Activated naive CD4-positive, alpha-beta T cell treated with anti-CD3 and anti-CD28 coated beads for 36 hours (primary cell): ENCODE results near the gene LLGL2. TPM values are rescaled to one million over a fixed set of nuclear protein-coding genes. Genes with fewer than 3 reads are reported as not detected.
A peak's percentile ranks its signal among the peaks of the same experiment; 100 is the strongest.

Experiments used
- CTCF ChIA-PET: fragments of 350-600 bp; sonication (Branson Sonifier 250); formaldehyde crosslinking; loops from one replicate; lab custom pipeline; 2021; ENCODE audit warnings: antibody characterized with exemption; lab: Charles Lee
- DNase-seq: peaks from one replicate; pipeline ENCODE4 v3.0.0-alpha.2; 2020
- H3K27ac Mint-ChIP-seq: one replicate; pipeline ENCODE4 v1.8.0; 2021; ENCODE audit warnings: mild to moderate bottlenecking, mixed read lengths
- H3K27me3 Mint-ChIP-seq: one replicate; pipeline ENCODE4 v1.8.0; 2021; ENCODE audit warnings: low read depth, mixed read lengths
- H3K36me3 Mint-ChIP-seq: one replicate; pipeline ENCODE4 v1.8.0; 2021; ENCODE audit warnings: low read depth, mixed read lengths
- H3K4me1 Mint-ChIP-seq: one replicate; pipeline ENCODE4 v1.8.0; 2021; ENCODE audit warnings: low read depth, mixed read lengths
- H3K4me3 Mint-ChIP-seq: one replicate; pipeline ENCODE4 v1.8.0; 2021; ENCODE audit warnings: mild to moderate bottlenecking, moderate library complexity, mixed read lengths
- H3K9me3 Mint-ChIP-seq: one replicate; pipeline ENCODE4 v1.8.0; 2021; ENCODE audit warnings: mixed read lengths
- intact Hi-C: fragments of 100-400 bp; cut with micrococcal nuclease; formaldehyde crosslinking; loops from one replicate; pipeline ENCODE4 v1.15.1; 2023
- total RNA-seq, 2 experiments: library from RNA; stranded (reverse); gene quantifications; one replicate each; pipeline ENCODE4 v1.2.3, GENCODE V29; 2021

LLGL2 gene
- total RNA-seq, 2 experiments from 2014 or later: 6.2 to 6.8 TPM

DNA sequence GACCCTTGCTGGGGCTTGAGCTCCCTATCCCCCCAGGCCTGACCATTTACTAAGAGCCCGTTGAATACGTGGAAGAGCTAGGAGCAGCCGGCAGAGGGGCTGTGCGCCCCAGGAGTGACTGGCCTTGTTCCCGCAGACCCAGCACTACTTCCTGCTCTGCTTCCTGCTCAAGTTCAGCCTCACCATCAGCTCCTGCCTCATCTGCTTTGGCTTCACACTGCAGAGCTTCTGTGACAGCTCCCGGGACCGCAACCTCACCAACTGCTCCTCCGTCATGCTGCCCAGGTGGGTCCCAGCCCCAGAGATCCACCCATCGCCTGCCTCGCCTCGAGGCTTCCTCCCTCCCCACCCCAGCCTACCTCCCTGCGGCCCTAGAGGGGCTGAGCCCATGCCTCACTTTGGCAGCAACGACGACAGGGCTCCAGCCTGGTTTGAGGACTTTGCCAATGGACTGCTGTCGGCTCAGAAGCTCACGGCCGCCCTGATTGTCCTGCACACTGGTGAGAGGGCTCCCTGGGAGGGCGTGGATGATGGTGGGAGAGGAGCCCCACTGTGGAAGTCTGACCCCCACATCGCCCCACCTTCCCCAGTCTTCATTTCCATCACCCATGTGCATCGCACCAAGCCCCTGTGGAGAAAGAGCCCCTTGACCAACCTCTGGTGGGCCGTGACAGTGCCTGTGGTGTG lies 27.3 kb upstream of the LLGL2 start:
- peaks cover 1% of the 10 kb centered on the region for H3K36me3 Mint-ChIP-seq
- H3K27ac Mint-ChIP-seq: no peak overlapping the region
- no peaks in the 10 kb centered on the region for H3K9me3 Mint-ChIP-seq
- CTCF ChIA-PET: interaction anchor here (0.6 kb wide), 1 partner anchor 148 kb away, joined by 3 read pairs; no protein-coding TSS in a partner anchor
- peaks cover 7% of the 10 kb centered on the region for H3K4me1 Mint-ChIP-seq
- H3K27me3 Mint-ChIP-seq: no peaks in the 10 kb centered on the region
- no peak overlapping the region for H3K4me3 Mint-ChIP-seq
- no peak for DNase-seq
- intact Hi-C loops: no loop called here

DNA sequence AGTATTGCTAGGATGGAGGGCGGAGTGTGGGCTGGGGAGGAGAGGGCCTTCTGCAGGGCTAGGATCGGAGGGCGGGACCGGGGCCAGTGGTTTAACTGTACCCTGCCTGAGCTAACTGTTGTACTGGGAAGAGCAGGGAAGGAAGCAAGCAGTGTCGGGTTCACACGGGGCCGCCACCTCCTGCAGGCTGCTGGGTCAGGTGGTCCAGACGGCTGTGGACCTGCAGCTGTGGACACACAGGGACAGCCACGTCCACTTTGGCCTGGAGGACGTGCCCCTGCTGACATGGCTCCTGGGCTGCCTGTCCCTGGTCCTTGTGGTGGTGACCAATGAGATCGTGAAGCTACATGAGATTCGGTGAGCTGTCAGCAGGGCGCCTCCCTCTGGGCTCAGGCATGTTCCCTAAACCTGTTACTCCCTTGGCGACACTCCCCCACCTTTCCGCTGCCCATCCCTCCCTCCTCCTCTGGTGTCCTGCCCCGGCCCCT lies 26.7 kb upstream of the LLGL2 start:
- CTCF ChIA-PET: interaction anchor here (0.6 kb wide), 1 partner anchor 148 kb away, joined by 3 read pairs; no protein-coding TSS in a partner anchor
- H3K27ac Mint-ChIP-seq: no peak overlapping the region
- H3K4me3 Mint-ChIP-seq: no peak overlapping the region
- no peak for DNase-seq
- H3K36me3 Mint-ChIP-seq: peaks cover 1% of the 10 kb centered on the region
- no peaks in the 10 kb centered on the region for H3K27me3 Mint-ChIP-seq
- H3K4me1 Mint-ChIP-seq: peaks cover 7% of the 10 kb centered on the region
- intact Hi-C loops: no loop called here
- no peaks in the 10 kb centered on the region for H3K9me3 Mint-ChIP-seq

DNA sequence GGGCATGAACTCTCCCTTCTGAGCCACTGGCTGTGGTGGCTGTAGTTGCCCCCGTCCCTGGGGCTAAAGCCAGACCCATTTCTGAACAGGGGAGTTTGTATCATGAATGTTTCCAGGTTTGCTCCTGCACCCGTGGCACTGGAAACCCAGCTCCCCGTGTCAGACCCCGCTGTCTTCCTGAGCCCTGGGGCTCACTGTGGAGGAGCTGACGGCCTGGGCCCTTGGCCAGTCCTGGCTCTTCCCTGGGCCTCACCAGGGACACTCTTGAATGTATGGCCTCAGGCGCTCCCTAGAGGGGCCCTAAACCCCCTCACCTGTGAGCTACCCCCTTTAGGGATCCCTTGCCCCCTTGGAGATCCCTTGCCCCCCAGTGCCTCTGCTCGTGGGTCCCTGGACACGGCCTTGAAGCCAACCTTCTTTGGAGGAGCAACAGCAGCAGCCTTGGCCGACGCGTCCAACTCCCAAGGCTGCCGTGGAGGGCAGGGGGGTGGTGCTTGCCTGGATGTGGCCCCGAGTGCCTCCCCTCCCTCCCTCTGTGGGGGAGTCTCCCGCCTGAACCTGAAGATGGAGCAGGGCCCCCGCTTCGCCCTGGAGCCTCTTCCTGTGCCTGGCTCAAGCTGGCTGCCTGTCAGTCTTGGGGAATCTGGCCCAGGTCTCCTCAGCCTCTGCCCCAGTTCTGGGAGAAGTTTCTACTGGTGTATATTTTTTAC lies 26.0 kb upstream of the LLGL2 start:
- Mint-ChIP-seq H3K4me1 (peaks cover 7% of the 10 kb centered on the region), H3K9me3 (no peaks in the 10 kb centered on the region), H3K27ac (no peak overlapping the region), H3K4me3 (no peak overlapping the region), H3K36me3 (no peaks in the 10 kb centered on the region), H3K27me3 (no peaks in the 10 kb centered on the region)
- intact Hi-C loops: no loop called here
- CTCF ChIA-PET: no interaction called here
- DNase-seq: no peak

DNA sequence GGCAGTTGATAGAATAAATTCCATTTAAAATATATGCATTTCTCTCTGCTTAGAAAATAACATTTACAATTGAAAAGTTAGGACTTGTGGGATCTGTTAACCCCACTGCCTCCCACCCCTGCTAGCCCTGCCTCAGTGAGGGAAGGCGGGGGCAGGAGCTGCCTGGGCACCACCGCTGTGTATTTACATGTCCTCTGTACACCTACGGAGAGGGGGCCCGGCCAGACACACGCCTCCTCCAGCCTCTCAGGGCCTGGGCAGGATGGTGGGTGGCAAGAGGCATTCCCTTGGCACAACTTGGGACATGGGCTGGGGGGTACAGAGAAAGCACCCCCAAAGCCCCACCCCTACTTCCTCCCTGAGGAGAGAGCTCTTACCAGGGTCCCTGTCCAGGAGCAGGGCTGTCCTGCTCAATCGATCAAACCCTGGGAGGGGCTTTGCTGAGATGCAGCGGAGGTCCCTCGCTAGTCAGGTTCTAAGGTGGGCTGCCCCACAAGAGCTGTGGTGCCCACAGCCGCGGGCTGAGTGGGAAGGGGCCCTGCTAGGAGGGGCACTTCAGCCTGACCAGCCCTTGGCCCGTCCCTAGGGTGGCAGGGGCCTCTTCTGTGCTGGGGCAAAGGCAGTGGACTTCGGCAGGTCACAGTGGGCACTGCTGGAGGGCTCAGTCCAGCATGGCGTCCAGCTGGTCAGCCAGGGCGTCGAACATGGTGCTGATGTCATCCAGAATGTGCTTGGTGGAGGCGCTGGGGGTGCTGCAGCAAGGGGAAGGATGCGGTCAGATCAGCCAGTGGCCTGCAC lies 24.9 kb upstream of the LLGL2 start:
- H3K4me3 Mint-ChIP-seq: no peak overlapping the region
- H3K9me3 Mint-ChIP-seq: no peaks in the 10 kb centered on the region
- H3K36me3 Mint-ChIP-seq: no peaks in the 10 kb centered on the region
- H3K27me3 Mint-ChIP-seq: no peaks in the 10 kb centered on the region
- H3K4me1 Mint-ChIP-seq: peaks cover 7% of the 10 kb centered on the region
- CTCF ChIA-PET: no interaction called here
- intact Hi-C loops: no loop called here
- no peak overlapping the region for H3K27ac Mint-ChIP-seq
- no peak for DNase-seq

DNA sequence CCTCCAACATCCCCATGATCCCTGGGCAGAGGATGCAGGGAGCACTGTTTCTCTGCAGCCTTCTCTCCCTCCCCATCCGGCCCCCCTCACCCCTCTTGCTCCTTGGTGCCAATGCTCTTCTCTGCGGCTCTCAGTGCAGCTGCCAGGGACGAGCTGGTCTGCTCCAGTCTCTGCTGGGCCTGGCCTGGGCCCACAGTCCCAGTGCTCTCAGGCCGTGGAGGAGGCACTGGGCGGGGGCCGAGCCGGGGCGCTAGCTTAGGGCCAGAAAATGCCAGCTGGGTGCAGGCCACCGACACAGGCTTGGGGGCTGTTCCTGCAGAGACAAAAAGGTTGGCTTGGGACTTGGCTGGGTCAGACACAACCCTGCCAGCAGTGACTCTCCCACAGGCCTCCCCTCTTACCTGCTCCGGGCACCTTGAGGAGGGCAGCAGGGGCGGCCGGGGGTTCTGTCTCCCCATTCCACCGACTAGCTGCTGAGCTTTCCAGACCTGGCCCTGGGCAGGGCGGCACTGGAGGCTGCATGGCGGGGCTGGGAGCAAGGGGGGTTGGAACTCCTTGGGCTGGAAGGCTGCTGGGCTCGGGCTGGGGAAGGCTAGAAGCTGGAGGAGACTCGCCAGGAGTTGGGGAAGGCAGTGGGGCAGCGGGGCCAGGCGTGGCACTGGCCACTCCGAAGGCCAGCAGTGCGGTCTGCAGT lies 24.0 kb upstream of the LLGL2 start:
- Mint-ChIP-seq H3K27me3 (no peaks in the 10 kb centered on the region), H3K4me3 (no peak overlapping the region), H3K9me3 (no peaks in the 10 kb centered on the region), H3K36me3 (no peaks in the 10 kb centered on the region), H3K4me1 (peaks cover 7% of the 10 kb centered on the region), H3K27ac (no peak overlapping the region)
- intact Hi-C loops: no loop called here
- DNase-seq: no peak
- CTCF ChIA-PET: interaction anchor here (1.2 kb wide), 1 partner anchor 15 kb away, joined by 4 read pairs; the partner anchor contains the start of gene TSEN54

DNA sequence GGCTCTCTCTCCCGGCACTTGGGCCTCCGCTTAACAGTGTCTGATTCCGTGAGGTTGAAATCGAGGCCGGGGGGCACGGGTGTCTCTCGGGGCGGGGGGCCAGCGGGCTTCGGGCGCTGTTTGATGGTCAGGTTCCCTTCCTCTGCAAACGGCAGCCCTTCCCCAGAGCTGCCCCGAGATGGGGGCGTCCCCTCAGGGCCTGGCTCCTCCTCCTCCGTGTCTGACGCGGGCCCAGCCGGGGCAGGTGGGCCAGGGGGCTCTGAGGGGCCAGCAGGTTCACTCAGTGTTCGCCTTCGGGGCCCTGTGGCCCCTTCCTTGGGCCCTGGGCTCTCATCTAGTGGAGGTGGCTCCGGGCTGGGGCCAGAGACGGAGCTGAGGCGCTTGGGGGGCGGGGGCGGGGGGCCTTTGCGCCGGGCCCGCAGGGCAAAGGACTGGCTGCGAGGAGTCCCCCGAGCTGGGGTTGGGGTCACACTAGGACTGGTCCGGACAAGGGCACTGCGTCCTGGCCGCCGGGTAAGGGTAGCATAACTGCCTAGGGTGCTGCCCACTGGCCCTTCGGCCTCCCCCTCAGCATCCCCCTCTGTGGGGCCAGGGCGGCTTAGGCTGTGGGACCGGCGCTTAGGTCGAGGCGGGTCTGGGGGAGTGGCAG lies 23.3 kb upstream of the LLGL2 start:
- no peak overlapping the region for H3K4me3 Mint-ChIP-seq
- no peak overlapping the region for H3K27ac Mint-ChIP-seq
- H3K27me3 Mint-ChIP-seq: no peaks in the 10 kb centered on the region
- peaks cover 7% of the 10 kb centered on the region for H3K4me1 Mint-ChIP-seq
- CTCF ChIA-PET: interaction anchor here (0.9 to 1.2 kb wide), 2 partner anchors 14 to 248 kb away, joined by 3 to 4 read pairs; partner anchors contain the start of gene TSEN54
- no peaks in the 10 kb centered on the region for H3K9me3 Mint-ChIP-seq
- intact Hi-C loops: no loop called here
- no peak for DNase-seq
- H3K36me3 Mint-ChIP-seq: no peaks in the 10 kb centered on the region

DNA sequence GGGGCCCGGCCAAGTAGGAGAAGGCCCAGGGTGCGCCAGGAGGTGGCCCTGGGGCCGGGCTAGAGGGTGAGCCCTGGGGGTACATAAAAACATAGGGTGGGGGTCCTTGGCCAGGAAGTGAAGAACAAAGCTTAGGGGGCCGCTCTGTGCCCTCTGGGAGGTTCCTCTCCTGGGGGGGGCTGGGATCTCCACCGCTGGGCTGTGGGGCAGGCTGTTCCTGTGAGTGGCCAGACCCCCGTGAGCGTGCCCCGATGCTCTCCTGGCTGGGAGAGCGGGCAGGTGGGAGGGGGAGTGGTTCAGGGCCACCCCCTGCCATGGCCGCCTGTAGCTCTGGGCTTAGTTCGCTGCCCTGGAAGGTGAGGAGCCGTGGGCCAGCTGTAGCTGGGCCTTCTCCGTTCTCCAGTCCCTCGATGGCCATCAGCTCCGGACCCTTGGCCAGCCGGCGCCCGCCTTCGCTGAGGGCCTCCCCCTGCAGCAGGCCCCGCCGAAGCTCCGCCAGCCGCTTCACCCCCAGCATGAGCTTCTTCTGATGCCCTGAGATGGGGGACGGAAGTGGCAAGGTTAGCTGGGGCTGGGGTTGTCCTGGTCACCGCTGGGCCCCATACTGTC lies 22.7 kb upstream of the LLGL2 start:
- H3K4me3 Mint-ChIP-seq: no peak overlapping the region
- DNase-seq: no peak
- CTCF ChIA-PET: interaction anchor here (0.7 to 1.7 kb wide), 4 partner anchors 11 to 247 kb away, joined by 3 to 6 read pairs (median 3); no protein-coding TSS in a partner anchor
- intact Hi-C loops: no loop called here
- H3K9me3 Mint-ChIP-seq: no peaks in the 10 kb centered on the region
- no peaks in the 10 kb centered on the region for H3K27me3 Mint-ChIP-seq
- no peak overlapping the region for H3K27ac Mint-ChIP-seq
- H3K36me3 Mint-ChIP-seq: no peaks in the 10 kb centered on the region
- H3K4me1 Mint-ChIP-seq: peaks cover 5% of the 10 kb centered on the region

DNA sequence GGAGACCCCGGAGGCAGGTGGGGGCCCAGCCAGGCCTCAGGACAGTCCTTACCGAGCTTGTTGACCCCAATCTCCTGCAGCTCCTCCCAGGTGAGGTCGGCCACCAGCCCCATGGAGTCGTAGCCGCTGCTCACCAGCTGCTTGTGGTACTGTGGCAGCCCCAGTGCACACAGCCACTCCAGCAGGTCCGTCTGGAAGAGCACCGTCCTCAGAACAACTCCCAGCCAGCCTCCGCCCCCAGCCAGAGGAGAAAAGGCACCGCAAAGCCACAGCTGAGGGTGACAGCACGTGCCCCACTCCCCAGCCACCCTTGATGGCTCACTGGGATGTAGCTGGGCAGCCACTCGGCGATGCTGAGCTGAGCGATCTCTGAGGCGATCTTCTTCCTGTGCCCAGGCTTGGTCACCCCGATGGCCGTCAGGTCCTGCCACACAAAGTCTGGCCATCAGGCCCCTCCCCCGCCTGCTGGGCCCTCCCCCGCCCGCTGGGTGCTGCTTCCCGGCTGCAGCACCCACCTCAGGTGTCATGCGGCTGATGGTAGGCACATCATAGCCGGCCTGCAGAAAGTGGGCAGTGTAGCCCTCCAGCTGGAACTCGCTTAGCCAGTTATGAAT lies 22.1 kb upstream of the LLGL2 start:
- H3K4me1 Mint-ChIP-seq: no peaks in the 10 kb centered on the region
- CTCF ChIA-PET: interaction anchor here (0.6 to 1.7 kb wide), 5 partner anchors 11 to 246 kb away, joined by 3 to 6 read pairs (median 3); no protein-coding TSS in a partner anchor
- H3K9me3 Mint-ChIP-seq: no peaks in the 10 kb centered on the region
- no peak overlapping the region for H3K4me3 Mint-ChIP-seq
- DNase-seq: no peak
- H3K27ac Mint-ChIP-seq: no peak overlapping the region
- H3K27me3 Mint-ChIP-seq: no peaks in the 10 kb centered on the region
- intact Hi-C loops: no loop called here
- no peaks in the 10 kb centered on the region for H3K36me3 Mint-ChIP-seq

DNA sequence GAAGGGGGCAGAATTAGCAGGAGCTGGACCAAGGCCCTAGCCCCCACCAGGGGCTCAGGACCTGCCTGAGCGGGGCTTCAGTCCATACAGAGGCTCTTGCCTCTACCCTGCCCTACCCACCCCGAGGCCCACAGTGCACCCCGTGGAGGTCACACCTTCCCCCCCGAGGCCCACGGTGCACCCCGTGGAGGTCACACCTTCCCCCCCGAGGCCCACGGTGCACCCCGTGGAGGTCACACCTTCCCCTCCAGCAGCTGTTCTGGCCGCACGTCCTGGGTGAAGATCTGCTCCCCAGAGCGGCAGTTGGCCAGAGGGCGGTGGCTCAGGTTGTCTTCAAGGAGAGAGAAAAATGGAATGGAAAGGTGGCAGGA lies 21.5 kb upstream of the LLGL2 start:
- no peaks in the 10 kb centered on the region for H3K9me3 Mint-ChIP-seq
- intact Hi-C loops: no loop called here
- CTCF ChIA-PET: interaction anchor here (0.6 to 1.7 kb wide), 2 partner anchors 10 to 28 kb away, joined by 4 to 6 read pairs; no protein-coding TSS in a partner anchor
- no peak for DNase-seq
- no peaks in the 10 kb centered on the region for H3K36me3 Mint-ChIP-seq
- no peak overlapping the region for H3K4me3 Mint-ChIP-seq
- no peaks in the 10 kb centered on the region for H3K27me3 Mint-ChIP-seq
- no peak overlapping the region for H3K27ac Mint-ChIP-seq
- no peaks in the 10 kb centered on the region for H3K4me1 Mint-ChIP-seq

DNA sequence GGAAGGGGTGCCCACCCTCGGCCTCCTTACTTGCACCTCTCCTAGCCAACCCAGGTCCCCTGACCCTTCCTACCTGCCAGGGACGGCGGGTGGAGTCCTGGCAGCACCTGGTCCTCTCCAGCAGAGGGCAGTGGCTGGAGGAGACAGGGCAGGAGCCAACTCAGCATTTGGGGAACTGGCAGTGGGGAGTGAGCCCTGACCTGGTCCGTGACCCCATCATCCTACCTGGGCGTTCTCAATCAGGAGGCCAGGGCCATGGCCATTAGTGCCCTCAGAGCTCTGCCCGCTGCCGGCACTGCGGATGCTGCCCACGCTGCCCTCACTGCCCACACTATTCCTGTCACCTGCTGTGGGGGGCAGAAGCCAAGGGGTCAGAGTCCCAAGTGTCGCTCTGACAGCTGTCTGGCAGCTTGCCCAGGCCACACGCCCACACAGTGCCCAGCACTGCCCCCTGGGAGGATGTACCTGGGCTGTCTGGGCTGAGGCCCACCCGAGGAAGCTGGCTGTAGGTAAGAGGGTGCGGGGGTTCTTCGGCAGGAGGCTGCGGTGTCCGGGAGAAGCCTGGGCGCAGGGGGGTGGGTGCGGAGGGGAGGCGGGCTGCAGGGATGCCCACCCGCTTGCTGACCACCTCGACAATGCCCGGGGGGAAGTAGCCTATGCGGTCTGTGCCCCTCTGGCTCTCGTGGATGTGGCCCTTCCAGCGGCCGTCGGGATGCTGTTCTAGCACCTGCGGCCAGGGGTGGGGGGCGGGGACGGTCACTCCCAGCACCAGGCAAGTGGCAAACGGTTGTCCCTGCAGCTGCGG lies 20.9 kb upstream of the LLGL2 start:
- Mint-ChIP-seq H3K9me3 (no peaks in the 10 kb centered on the region), H3K4me3 (no peak overlapping the region), H3K27me3 (no peaks in the 10 kb centered on the region), H3K4me1 (no peaks in the 10 kb centered on the region), H3K36me3 (no peaks in the 10 kb centered on the region), H3K27ac (no peak overlapping the region)
- intact Hi-C loops: no loop called here
- DNase-seq: peak; percentile 41
- CTCF ChIA-PET: interaction anchor here (0.7 to 1.7 kb wide), 3 partner anchors 10 to 76 kb away, joined by 3 to 6 read pairs (median 4); no protein-coding TSS in a partner anchor
